ENCODE measurements around the gene TAS2R20. TPM values are rescaled to one million over a fixed set of nuclear protein-coding genes. Genes with fewer than 3 reads are reported as not detected.
"Not testable (repeated sequence)": the region's sequence is repeated elsewhere in the genome, so short reads cannot be mapped to it uniquely, and the experiment has no call there.

The TAS2R20 gene
- 1.1 TPM in 1 of 2 replicates, not detected in the other for total RNA-seq (2014; rRNA removed; shearing (Covaris generic))

GRCh38 chr12:10998204-10998603 is at the start of gene TAS2R20:
TSS of gene TAS2R20 (minus strand) at chr12:10998304. CDS start at chr12:10997875, 429 bp downstream.
- no peak for DNase-seq (ENCODE audit: low read depth in 1 of 2, low spot score in 2 of 2)
- Histone ChIP-seq H3K4me1 (replicated peaks) (no peaks in the 10 kb centered on the region), H3K9me3 (replicated peaks) (no peaks in the 10 kb centered on the region), H3K27ac (no peak within 1 kb of the TSS), H3K4me3 (no peak within 1 kb of the TSS), H3K27me3 (replicated peaks) (no peaks in the 10 kb centered on the region), H3K36me3 (no peaks in the 10 kb centered on the region; the same call in 1 of the 2 replicates)

- H3K9me3 ChIP-seq (replicated peaks); DNase-seq (ENCODE audit: low read depth in 1 of 2, low spot score in 2 of 2); H3K36me3 ChIP-seq; H3K27ac ChIP-seq; H3K27me3 ChIP-seq (replicated peaks); H3K4me3 ChIP-seq; H3K4me1 ChIP-seq (replicated peaks): not testable (repeated sequence)
Measured at GRCh38 chr12:11041366-11041765, 43.3 kb upstream of the TAS2R20 start.

GRCh38 chr12:11040162-11040561 is 42.1 kb upstream of the TAS2R20 start:
- no peak overlapping the region for H3K4me3 ChIP-seq
- no peak for DNase-seq (ENCODE audit: low read depth in 1 of 2, low spot score in 2 of 2)
- no peaks in the 10 kb centered on the region for H3K27me3 ChIP-seq (replicated peaks)
- H3K4me1 ChIP-seq (replicated peaks), result no peaks in the 10 kb centered on the region
- peaks cover 8% of the 10 kb centered on the region for H3K36me3 ChIP-seq
- no peaks in the 10 kb centered on the region for H3K9me3 ChIP-seq (replicated peaks)
- H3K27ac ChIP-seq, result no peak overlapping the region

GRCh38 chr12:11039171-11039570 is 41.1 kb upstream of the TAS2R20 start:
- no peaks in the 10 kb centered on the region for H3K27me3 ChIP-seq (replicated peaks)
- H3K9me3 ChIP-seq (replicated peaks), result no peaks in the 10 kb centered on the region
- H3K4me1 ChIP-seq (replicated peaks), result no peaks in the 10 kb centered on the region
- H3K4me3 ChIP-seq, result no peak overlapping the region
- no peak overlapping the region for H3K27ac ChIP-seq
- H3K36me3 ChIP-seq, result peaks cover 3% of the 10 kb centered on the region; the same call in 1 of the 2 replicates
- DNase-seq (ENCODE audit: low read depth in 1 of 2, low spot score in 2 of 2), result no peak

- DNase-seq (ENCODE audit: low read depth in 1 of 2, low spot score in 2 of 2); H3K9me3 ChIP-seq (replicated peaks); H3K4me3 ChIP-seq; H3K27me3 ChIP-seq (replicated peaks); H3K36me3 ChIP-seq; H3K27ac ChIP-seq; H3K4me1 ChIP-seq (replicated peaks): not testable (repeated sequence)
Measured at GRCh38 chr12:11033959-11034358, 35.9 kb upstream of the TAS2R20 start.

- Histone ChIP-seq H3K9me3 (replicated peaks) (no peaks in the 10 kb centered on the region), H3K4me1 (replicated peaks) (no peaks in the 10 kb centered on the region), H3K4me3 (no peak within 1 kb of the TSS), H3K36me3 (no peaks in the 10 kb centered on the region), H3K27me3 (replicated peaks) (no peaks in the 10 kb centered on the region), H3K27ac (no peak within 1 kb of the TSS)
- DNase-seq (ENCODE audit: low read depth in 1 of 2, low spot score in 2 of 2), result no peak
Measured at GRCh38 chr12:11031307-11031706, 33.2 kb upstream of the TAS2R20 start, which contains the start of gene TAS2R31. TSS of gene TAS2R31 (minus strand) at chr12:11031407. CDS start at chr12:11031335, 72 bp downstream.

GRCh38 chr12:11026118-11026517 is 28.0 kb upstream of the TAS2R20 start:
- H3K4me1 ChIP-seq (replicated peaks), result no peaks in the 10 kb centered on the region
- DNase-seq (ENCODE audit: low read depth in 1 of 2, low spot score in 2 of 2), result no peak
- no peaks in the 10 kb centered on the region for H3K27me3 ChIP-seq (replicated peaks)
- no peaks in the 10 kb centered on the region for H3K36me3 ChIP-seq
- no peak overlapping the region for H3K4me3 ChIP-seq
- H3K27ac ChIP-seq, result no peak overlapping the region
- H3K9me3 ChIP-seq (replicated peaks), result no peaks in the 10 kb centered on the region

GRCh38 chr12:11023387-11023786 is 25.3 kb upstream of the TAS2R20 start:
- no peaks in the 10 kb centered on the region for H3K27me3 ChIP-seq (replicated peaks)

GRCh38 chr12:11022520-11022919 is 24.4 kb upstream of the TAS2R20 start, which contains the start of gene TAS2R19:
TSS of gene TAS2R19 (minus strand) at chr12:11022620. CDS start at chr12:11022571, 49 bp downstream.
- no peaks in the 10 kb centered on the region for H3K36me3 ChIP-seq
- H3K4me1 ChIP-seq (replicated peaks), result no peaks in the 10 kb centered on the region
- no peak within 1 kb of the TSS for H3K4me3 ChIP-seq
- no peaks in the 10 kb centered on the region for H3K9me3 ChIP-seq (replicated peaks)
- no peak for DNase-seq (ENCODE audit: low read depth in 1 of 2, low spot score in 2 of 2)
- no peak within 1 kb of the TSS for H3K27ac ChIP-seq
- H3K27me3 ChIP-seq (replicated peaks), result no peaks in the 10 kb centered on the region

More at GRCh38 chr12:11023387-11023786, 25.3 kb upstream of the TAS2R20 start:
- Histone ChIP-seq H3K4me1 (replicated peaks) (no peaks in the 10 kb centered on the region), H3K4me3 (no peak overlapping the region), H3K36me3 (no peaks in the 10 kb centered on the region), H3K27ac (no peak overlapping the region), H3K9me3 (replicated peaks) (no peaks in the 10 kb centered on the region)
- no peak for DNase-seq (ENCODE audit: low read depth in 1 of 2, low spot score in 2 of 2)

GRCh38 chr12:11016937-11017336 is 18.8 kb upstream of the TAS2R20 start:
- Histone ChIP-seq H3K27me3 (replicated peaks) (no peaks in the 10 kb centered on the region), H3K9me3 (replicated peaks) (no peaks in the 10 kb centered on the region), H3K4me1 (replicated peaks) (no peaks in the 10 kb centered on the region), H3K36me3 (0 out of 2 replicates have a peak, but pooled peaks cover 3% of the 10 kb centered on the region), H3K27ac (no peak overlapping the region), H3K4me3 (no peak overlapping the region)
- no peak for DNase-seq (ENCODE audit: low read depth in 1 of 2, low spot score in 2 of 2)

GRCh38 chr12:11015775-11016430 is 17.8 kb upstream of the TAS2R20 start:
- H3K27ac ChIP-seq, result no peak overlapping the region

GRCh38 chr12:11014234-11014633 is 16.1 kb upstream of the TAS2R20 start:
- no peaks in the 10 kb centered on the region for H3K4me1 ChIP-seq (replicated peaks)
- DNase-seq (ENCODE audit: low read depth in 1 of 2, low spot score in 2 of 2), result no peak
- no peak overlapping the region for H3K4me3 ChIP-seq

More at GRCh38 chr12:11015775-11016430, 17.8 kb upstream of the TAS2R20 start:
- no peaks in the 10 kb centered on the region for H3K27me3 ChIP-seq (replicated peaks)
- DNase-seq (ENCODE audit: low read depth in 1 of 2, low spot score in 2 of 2), result no peak
- no peaks in the 10 kb centered on the region for H3K4me1 ChIP-seq (replicated peaks)
- no peak overlapping the region for H3K4me3 ChIP-seq
- H3K36me3 ChIP-seq, result 0 out of 2 replicates have a peak, but pooled peaks cover 3% of the 10 kb centered on the region
- no peaks in the 10 kb centered on the region for H3K9me3 ChIP-seq (replicated peaks)

GRCh38 chr12:11007608-11008007 is 9.5 kb upstream of the TAS2R20 start:
- Histone ChIP-seq H3K27me3 (replicated peaks) (no peaks in the 10 kb centered on the region), H3K4me1 (replicated peaks) (no peaks in the 10 kb centered on the region)

More at GRCh38 chr12:11014234-11014633, 16.1 kb upstream of the TAS2R20 start:
- Histone ChIP-seq H3K9me3 (replicated peaks) (no peaks in the 10 kb centered on the region), H3K27me3 (replicated peaks) (no peaks in the 10 kb centered on the region), H3K36me3 (0 out of 2 replicates have a peak, but pooled peaks cover 3% of the 10 kb centered on the region), H3K27ac (no peak overlapping the region)

GRCh38 chr12:10994307-10994706 is 3.8 kb downstream of the TAS2R20 start:
- H3K9me3 ChIP-seq (replicated peaks), result peaks cover 3% of the 10 kb centered on the region; the same call in 1 of the 2 replicates
- H3K27me3 ChIP-seq (replicated peaks), result no peaks in the 10 kb centered on the region
- no peak overlapping the region for H3K27ac ChIP-seq
- H3K4me3 ChIP-seq, result no peak overlapping the region
- no peaks in the 10 kb centered on the region for H3K4me1 ChIP-seq (replicated peaks)
- DNase-seq (ENCODE audit: low read depth in 1 of 2, low spot score in 2 of 2), result no peak
- no peaks in the 10 kb centered on the region; the same call in 1 of the 2 replicates for H3K36me3 ChIP-seq

More at GRCh38 chr12:11007608-11008007, 9.5 kb upstream of the TAS2R20 start:
- H3K9me3 ChIP-seq (replicated peaks), result no peaks in the 10 kb centered on the region
- no peak for DNase-seq (ENCODE audit: low read depth in 1 of 2, low spot score in 2 of 2)
- H3K4me3 ChIP-seq, result no peak overlapping the region
- H3K27ac ChIP-seq, result no peak overlapping the region
- H3K36me3 ChIP-seq, result no peaks in the 10 kb centered on the region
